ENCODE data around the gene DRGX.

- TF ChIP-seq CTCF (IDR thresholded peaks at IDR 0.05), result no peak
- no peak for TF ChIP-seq EZH2 (IDR thresholded peaks at IDR 0.05; ENCODE audit: borderline replicate concordance, insufficient read depth, low read depth, low read length, poor library complexity, severe bottlenecking)
Observed at GRCh38 chr10:49382226-49382625, 13.7 kb downstream of the DRGX start.

Measured in B cell (primary cell).